GM12874 (cell line): ENCODE data around the gene KLRC4.

Experiments
- TF ChIP-seq, protein P1 (sequence below): IDR thresholded peaks from 2 replicates; pipeline ENCODE4 v1.5.1; 2011; ENCODE audit warnings: low read depth, mild to moderate bottlenecking, control low read depth, low read length, moderate library complexity; ENCODE audit not compliant: insufficient read depth

The KLRC4 gene

GRCh38 chr12:10398168-10398567, 11.4 kb downstream of the KLRC4 start:
- TF ChIP-seq, protein P1, sequence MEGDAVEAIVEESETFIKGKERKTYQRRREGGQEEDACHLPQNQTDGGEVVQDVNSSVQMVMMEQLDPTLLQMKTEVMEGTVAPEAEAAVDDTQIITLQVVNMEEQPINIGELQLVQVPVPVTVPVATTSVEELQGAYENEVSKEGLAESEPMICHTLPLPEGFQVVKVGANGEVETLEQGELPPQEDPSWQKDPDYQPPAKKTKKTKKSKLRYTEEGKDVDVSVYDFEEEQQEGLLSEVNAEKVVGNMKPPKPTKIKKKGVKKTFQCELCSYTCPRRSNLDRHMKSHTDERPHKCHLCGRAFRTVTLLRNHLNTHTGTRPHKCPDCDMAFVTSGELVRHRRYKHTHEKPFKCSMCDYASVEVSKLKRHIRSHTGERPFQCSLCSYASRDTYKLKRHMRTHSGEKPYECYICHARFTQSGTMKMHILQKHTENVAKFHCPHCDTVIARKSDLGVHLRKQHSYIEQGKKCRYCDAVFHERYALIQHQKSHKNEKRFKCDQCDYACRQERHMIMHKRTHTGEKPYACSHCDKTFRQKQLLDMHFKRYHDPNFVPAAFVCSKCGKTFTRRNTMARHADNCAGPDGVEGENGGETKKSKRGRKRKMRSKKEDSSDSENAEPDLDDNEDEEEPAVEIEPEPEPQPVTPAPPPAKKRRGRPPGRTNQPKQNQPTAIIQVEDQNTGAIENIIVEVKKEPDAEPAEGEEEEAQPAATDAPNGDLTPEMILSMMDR: no peak

- TF ChIP-seq, protein P1: no peak
Measured at GRCh38 chr12:10397296-10397695, 12.3 kb downstream of the KLRC4 start.

GRCh38 chr12:10395390-10395998, 14.1 kb downstream of the KLRC4 start:
- TF ChIP-seq, protein P1: no peak

DNA sequence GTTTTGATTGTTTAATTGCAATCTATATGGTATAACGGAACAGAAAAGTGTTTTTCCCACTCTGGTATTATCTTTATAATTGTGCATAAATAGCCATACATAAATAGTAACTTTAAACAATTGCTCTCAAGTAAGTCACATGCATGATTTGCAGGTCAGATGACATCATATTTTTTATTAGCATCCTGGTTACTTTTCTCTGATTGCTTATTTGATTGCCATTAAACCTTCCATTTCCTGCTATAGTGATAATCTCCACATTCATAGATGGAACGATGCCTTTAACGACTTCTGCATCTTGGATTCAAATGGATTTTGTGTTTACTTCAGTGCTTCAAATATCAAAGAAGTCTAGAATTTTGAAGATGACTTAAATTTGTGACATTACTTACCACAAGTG, 16.3 kb downstream of the KLRC4 start:
- TF ChIP-seq, protein P1: no peak

DNA sequence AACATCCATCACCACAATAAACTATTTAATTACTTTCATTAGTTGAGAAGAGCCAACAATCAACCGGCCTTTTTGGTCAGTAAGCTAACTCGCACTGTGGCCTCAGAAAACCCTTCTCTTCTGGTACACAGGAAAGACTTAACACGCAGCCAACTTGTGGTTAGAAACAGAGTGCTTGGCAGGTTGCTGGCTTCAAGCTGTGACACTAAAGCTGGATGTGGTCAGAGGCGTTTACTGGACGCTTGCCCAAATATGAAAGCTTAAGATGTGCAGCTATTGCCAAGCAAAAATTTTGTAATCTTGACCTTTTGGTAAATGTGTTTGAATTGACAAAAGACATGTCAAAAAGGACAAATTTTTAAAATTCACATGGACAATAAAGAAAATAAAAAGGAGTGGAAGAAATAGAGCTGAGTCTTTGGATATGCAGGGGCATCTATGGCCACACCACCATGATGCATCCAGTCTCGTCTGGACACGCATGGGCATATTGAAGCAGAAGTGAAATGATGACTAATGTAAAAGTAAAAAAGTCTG, 17.1 kb downstream of the KLRC4 start:
- TF ChIP-seq, protein P1: no peak

DNA sequence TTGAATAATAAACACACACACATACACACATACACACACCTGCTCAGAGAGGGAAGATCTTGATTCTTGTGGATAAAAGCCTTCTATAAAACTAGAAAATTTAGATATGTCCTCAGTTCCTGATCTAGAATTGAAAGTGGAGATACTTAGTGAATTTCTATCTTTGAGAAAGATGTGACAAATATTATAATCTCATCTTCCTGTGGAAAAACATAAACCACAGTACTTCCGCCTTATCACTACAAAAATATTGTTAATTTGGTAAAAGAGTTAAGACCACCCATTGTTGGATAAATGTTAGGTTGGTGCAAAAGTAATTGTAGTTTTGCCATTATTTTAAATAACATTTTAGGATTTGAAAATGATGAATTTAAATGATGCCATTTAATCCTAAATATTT, 19.7 kb downstream of the KLRC4 start, which contains the start of gene KLRK1:
Gene KLRK1, minus strand, starts transcription at position 138 of the 400 bp plus-strand sequence. CDS start 1,231 bp downstream, outside the sequence.
- TF ChIP-seq, protein P1: no peak

DNA sequence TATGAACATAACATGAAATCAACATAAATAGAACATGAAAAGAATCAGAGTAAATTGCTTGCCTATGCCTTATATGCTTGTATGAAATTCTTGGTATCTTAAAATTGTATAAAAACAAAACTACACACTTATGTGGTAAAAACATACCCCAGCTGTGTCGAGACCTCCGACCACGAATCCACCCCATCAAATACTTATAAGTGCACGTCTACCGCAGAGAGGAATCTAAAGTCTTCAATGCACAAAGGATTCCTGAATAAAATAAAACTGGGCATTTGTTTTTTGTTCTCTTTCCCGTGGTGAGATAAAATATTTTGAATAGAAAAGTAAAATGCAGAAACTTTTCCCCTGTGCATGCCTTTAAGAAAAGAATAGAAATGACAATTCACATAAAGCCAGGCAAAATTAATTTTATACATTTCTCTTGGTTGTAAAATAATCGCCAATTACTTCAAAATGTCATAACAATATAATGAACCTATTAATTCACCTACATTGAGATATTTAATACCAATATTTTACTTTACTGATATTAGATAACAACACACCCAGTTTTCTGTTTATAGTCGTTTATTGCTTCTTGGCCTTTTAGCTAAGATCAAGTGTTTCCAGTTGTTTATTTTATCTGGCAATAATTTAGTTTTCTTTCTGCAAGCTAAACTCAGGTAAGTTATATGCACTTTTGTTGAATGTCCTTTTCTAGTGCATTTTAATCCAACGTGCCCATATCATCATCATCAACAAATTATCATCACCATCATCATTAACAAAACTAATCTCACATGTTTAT, 20.7 kb downstream of the KLRC4 start:
- TF ChIP-seq, protein P1: no peak
